22Rv1 (cell line): Measurements from ENCODE around the gene APLF.

Experiments used
- H3K27ac ChIP-seq: fragments of 450-650 bp; 2 replicates; pipeline ENCODE4 v1.5.1; 2017
- ZFX ChIP-seq: fragments of 450-650 bp; IDR thresholded peaks from 2 replicates; pipeline ENCODE4 v1.6.1; 2017; ENCODE audit warnings: antibody characterized with exemption, borderline replicate concordance
- TF ChIP-seq, protein P1 (sequence below): fragments of 450-650 bp; IDR thresholded peaks from 2 replicates; pipeline ENCODE4 v1.5.1; 2017; ENCODE audit warnings: mild to moderate bottlenecking

The APLF gene

DNA sequence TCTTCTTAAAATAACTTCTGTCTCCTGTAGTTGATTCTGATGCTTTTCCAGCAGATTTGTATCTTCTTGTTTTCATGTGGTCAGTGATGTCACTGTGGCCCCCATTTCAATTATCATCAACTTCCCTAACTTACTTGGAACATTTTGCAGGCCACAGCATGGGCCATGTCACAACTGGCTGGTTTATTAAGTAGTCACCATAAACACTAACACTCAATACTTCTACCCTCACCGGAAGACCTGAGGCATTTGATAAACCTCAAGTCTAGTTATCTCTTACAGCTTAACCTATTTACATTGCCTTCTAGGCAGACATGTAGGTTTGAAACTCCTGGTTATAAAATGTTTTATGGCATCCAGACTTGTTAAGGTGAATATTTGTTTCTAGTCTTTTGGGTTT, 138.6 kb downstream of the APLF start:
- no peak overlapping the region for H3K27ac ChIP-seq
- TF ChIP-seq, protein P1, sequence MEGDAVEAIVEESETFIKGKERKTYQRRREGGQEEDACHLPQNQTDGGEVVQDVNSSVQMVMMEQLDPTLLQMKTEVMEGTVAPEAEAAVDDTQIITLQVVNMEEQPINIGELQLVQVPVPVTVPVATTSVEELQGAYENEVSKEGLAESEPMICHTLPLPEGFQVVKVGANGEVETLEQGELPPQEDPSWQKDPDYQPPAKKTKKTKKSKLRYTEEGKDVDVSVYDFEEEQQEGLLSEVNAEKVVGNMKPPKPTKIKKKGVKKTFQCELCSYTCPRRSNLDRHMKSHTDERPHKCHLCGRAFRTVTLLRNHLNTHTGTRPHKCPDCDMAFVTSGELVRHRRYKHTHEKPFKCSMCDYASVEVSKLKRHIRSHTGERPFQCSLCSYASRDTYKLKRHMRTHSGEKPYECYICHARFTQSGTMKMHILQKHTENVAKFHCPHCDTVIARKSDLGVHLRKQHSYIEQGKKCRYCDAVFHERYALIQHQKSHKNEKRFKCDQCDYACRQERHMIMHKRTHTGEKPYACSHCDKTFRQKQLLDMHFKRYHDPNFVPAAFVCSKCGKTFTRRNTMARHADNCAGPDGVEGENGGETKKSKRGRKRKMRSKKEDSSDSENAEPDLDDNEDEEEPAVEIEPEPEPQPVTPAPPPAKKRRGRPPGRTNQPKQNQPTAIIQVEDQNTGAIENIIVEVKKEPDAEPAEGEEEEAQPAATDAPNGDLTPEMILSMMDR, result no peak
- TF ChIP-seq ZFX, result no peak

DNA sequence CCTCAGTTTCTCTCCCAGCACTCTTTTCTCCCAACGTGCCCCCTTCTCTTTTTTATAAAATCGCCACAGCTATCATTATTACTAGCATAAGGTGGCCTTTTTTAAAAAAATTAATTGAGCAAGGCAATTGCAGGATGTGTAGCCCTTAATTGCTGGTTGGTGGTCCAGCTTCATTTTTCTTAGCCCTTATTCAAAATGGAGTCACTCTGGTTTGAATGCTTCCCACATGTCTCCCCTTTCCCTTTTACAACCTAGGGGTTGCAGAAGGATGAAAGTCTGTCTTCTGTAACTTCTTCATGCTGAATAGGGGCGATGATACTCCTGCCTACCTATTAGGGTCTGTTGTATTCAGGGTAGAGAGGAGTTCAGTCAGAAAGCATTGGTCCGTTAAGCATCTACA, 139.4 kb downstream of the APLF start:
- H3K27ac ChIP-seq, result no peak overlapping the region
- TF ChIP-seq, protein P1, result no peak
- TF ChIP-seq ZFX, result no peak

DNA sequence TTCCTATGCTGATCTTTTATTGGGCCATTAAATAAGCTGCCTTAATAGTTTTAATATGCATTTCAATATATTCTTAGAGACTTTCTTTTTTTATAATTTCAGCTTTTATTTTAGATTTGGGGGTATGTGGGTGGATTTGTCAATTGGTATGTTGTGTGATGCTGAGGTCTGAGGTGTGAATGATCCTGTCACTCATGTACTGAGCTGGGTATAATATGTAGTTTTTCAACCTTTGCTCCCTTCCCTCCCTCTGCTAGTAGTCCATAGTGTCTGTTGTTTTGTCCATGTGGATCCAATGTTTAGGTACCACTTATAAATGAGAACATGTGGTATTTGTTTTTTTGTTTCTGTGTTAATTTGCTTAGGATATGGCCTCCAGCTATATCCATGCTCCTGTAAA, 140.5 kb downstream of the APLF start:
- TF ChIP-seq ZFX, result no peak
- TF ChIP-seq, protein P1, result no peak
- no peak overlapping the region for H3K27ac ChIP-seq

DNA sequence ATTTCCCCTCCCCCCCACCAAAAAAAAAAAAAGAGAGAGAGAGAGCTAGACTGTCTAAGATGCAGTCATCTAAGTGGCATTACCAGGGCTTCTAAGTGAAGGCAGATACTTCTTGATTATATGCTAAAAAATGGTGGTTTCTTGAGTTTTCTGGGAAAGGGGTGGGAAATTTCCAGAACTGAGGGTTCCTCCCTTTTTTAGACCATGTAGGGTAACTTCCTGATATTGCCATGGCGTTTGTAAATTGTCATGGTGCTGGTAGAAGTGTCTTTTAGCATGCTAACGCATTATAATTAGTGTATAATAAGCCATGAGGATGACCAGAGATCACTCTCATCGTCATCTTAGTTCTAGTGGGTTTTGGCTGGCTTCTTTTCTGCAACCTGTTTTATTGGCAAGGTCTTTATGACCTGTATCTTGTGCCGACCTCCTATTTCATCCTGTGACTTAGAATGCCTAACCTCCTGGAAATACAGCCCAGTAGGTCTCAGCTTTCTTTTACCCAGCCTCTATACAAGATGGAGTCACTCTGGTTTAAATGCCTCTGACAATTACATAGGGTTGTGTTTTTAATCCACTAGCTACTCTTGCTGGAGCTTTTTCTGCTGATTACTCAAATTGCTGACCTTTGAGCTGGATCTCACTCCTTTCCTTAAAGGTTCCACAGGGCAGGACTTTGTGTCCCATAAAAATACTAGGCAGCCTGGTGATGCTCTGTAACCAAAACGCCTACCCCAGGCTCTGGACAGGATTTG, 145.6 kb downstream of the APLF start:
- H3K27ac ChIP-seq, result no peak overlapping the region
- TF ChIP-seq, protein P1, result no peak
- no peak for TF ChIP-seq ZFX

DNA sequence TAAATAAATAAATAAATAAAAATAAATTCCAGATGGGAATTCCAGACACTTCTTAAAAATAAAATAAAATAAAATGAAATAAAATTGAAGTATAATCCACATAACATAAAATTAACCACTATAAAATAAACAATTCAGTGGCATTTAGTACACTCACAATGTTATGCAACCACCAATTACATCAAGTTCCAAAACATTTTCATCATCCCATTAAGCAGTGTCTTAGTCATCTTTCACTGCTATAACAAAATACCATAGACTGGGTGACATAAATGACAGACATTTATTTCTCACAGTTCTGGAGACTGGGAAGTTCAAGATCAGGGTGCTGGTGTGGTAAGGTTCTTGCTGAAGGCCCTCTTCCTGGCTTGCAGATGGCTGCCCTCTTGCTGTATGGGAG, 153.4 kb downstream of the APLF start:
- no peak overlapping the region for H3K27ac ChIP-seq
- TF ChIP-seq, protein P1, result no peak
- TF ChIP-seq ZFX, result no peak

DNA sequence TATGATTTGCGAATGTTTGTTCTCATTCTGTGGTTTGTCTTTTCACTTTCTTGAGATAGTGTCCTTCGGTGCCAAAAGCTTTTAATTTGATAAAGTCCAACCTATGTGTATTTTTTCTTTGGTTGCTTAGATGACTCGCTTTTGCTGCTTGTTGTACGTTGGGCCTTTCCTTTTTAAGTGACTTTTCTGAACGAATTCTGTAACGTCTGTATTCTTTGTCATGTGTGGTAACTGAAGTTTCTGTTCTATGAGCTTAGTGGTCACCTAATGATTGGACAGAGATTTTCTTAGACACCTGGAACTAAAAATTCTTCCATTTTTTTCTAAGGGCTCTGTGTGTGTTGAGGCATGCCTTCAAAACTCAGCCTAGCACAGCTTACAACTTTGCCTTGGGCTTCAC, 156.4 kb downstream of the APLF start:
- no peak for TF ChIP-seq ZFX
- TF ChIP-seq, protein P1, result no peak
- no peak overlapping the region for H3K27ac ChIP-seq

DNA sequence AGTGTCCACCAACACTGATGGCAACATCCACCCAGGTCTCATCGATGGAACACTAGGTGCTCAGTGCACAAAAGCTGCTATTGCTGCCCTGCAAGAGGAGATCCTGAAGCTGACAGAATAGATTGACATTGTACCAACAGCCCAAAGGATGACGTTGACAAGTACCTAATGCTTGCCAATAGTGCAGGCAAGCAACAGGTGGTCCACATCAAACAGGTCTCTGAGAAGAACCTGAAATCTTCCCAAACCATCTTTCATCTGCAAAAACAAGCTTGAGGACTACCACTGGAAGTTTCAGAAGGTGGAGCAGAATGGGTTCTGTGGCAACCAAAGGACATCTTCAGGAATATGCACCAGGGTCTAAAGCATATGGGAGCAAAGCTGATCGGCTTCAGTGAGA, 160.2 kb downstream of the APLF start:
- H3K27ac ChIP-seq, result no peak overlapping the region
- TF ChIP-seq ZFX, result no peak
- TF ChIP-seq, protein P1, result no peak
